Measurements from ENCODE around the gene TEX12. TPM values are rescaled to one million over a fixed set of nuclear protein-coding genes. Genes with fewer than 3 reads are reported as not detected.

The TEX12 gene
- total RNA-seq, 1 donor from 2014 or later = not detected

GRCh38 chr11:112210890-112211289, 43.7 kb downstream of the TEX12 start:
- TF ChIP-seq CTCF (IDR thresholded peaks at IDR 0.05; ENCODE audit: partially characterized antibody, unreplicated experiment) = no peak
- Mint-ChIP-seq H3K27ac (ENCODE audit: unreplicated experiment) (no peak overlapping the region), H3K9me3 (ENCODE audit: unreplicated experiment) (no peaks in the 10 kb centered on the region), H3K4me3 (ENCODE audit: unreplicated experiment) (no peak overlapping the region), H3K27me3 (ENCODE audit: unreplicated experiment) (peaks cover 3% of the 10 kb centered on the region), H3K36me3 (ENCODE audit: unreplicated experiment) (peaks cover 5% of the 10 kb centered on the region), H3K4me1 (ENCODE audit: low read depth, unreplicated experiment) (no peaks in the 10 kb centered on the region)
- no peak for DNase-seq

GRCh38 chr11:112211536-112211935, 44.4 kb downstream of the TEX12 start:
- Mint-ChIP-seq H3K9me3 (ENCODE audit: unreplicated experiment) (no peaks in the 10 kb centered on the region), H3K36me3 (ENCODE audit: unreplicated experiment) (peaks cover 4% of the 10 kb centered on the region), H3K27ac (ENCODE audit: unreplicated experiment) (no peak overlapping the region), H3K4me3 (ENCODE audit: unreplicated experiment) (no peak overlapping the region), H3K27me3 (ENCODE audit: unreplicated experiment) (peaks cover 3% of the 10 kb centered on the region), H3K4me1 (ENCODE audit: low read depth, unreplicated experiment) (no peaks in the 10 kb centered on the region)
- DNase-seq = no peak
- TF ChIP-seq CTCF (IDR thresholded peaks at IDR 0.05; ENCODE audit: partially characterized antibody, unreplicated experiment) = no peak

- H3K36me3 Mint-ChIP-seq (ENCODE audit: unreplicated experiment) = no peaks in the 10 kb centered on the region
- no peaks in the 10 kb centered on the region for H3K4me1 Mint-ChIP-seq (ENCODE audit: low read depth, unreplicated experiment)
- H3K27ac Mint-ChIP-seq (ENCODE audit: unreplicated experiment) = no peak overlapping the region
- no peak for DNase-seq
- H3K4me3 Mint-ChIP-seq (ENCODE audit: unreplicated experiment) = no peak overlapping the region
- TF ChIP-seq CTCF (IDR thresholded peaks at IDR 0.05; ENCODE audit: partially characterized antibody, unreplicated experiment) = no peak
- peaks cover 3% of the 10 kb centered on the region for H3K27me3 Mint-ChIP-seq (ENCODE audit: unreplicated experiment)
- no peaks in the 10 kb centered on the region for H3K9me3 Mint-ChIP-seq (ENCODE audit: unreplicated experiment)
Observed at GRCh38 chr11:112212290-112212689, 45.1 kb downstream of the TEX12 start.

GRCh38 chr11:112212710-112213109, 45.5 kb downstream of the TEX12 start:
- no peaks in the 10 kb centered on the region for H3K4me1 Mint-ChIP-seq (ENCODE audit: low read depth, unreplicated experiment)
- TF ChIP-seq CTCF (IDR thresholded peaks at IDR 0.05; ENCODE audit: partially characterized antibody, unreplicated experiment) = no peak
- no peaks in the 10 kb centered on the region for H3K36me3 Mint-ChIP-seq (ENCODE audit: unreplicated experiment)
- no peak overlapping the region for H3K27ac Mint-ChIP-seq (ENCODE audit: unreplicated experiment)
- peaks cover 3% of the 10 kb centered on the region for H3K27me3 Mint-ChIP-seq (ENCODE audit: unreplicated experiment)
- no peaks in the 10 kb centered on the region for H3K9me3 Mint-ChIP-seq (ENCODE audit: unreplicated experiment)
- no peak overlapping the region for H3K4me3 Mint-ChIP-seq (ENCODE audit: unreplicated experiment)
- DNase-seq = no peak

GRCh38 chr11:112213753-112214152, 46.6 kb downstream of the TEX12 start:
- Mint-ChIP-seq H3K36me3 (ENCODE audit: unreplicated experiment) (no peaks in the 10 kb centered on the region), H3K9me3 (ENCODE audit: unreplicated experiment) (no peaks in the 10 kb centered on the region), H3K27me3 (ENCODE audit: unreplicated experiment) (peaks cover 3% of the 10 kb centered on the region), H3K4me1 (ENCODE audit: low read depth, unreplicated experiment) (no peaks in the 10 kb centered on the region), H3K27ac (ENCODE audit: unreplicated experiment) (no peak overlapping the region), H3K4me3 (ENCODE audit: unreplicated experiment) (no peak overlapping the region)
- DNase-seq = no peak
- no peak for TF ChIP-seq CTCF (IDR thresholded peaks at IDR 0.05; ENCODE audit: partially characterized antibody, unreplicated experiment)

All from glutamatergic neuron (in vitro differentiated cells).